Stimulated activated naive CD8-positive, alpha-beta T cell treated with anti-CD3 and anti-CD28 coated beads, Interleukin-15, Interleukin-2, amounts not matched to agents 100 ng/mL and 50 ng/mL, for 24 hours (primary cell): ENCODE results near the gene PRDM2.
"Not testable (repeated sequence)": the region's sequence is repeated elsewhere in the genome, so short reads cannot be mapped to it uniquely, and the experiment has no call there.

ENCODE experiments used
- H3K27ac Mint-ChIP-seq: one replicate; pipeline ENCODE4 v1.8.0; 2021; ENCODE audit warnings: mild to moderate bottlenecking, mixed read lengths
- H3K27me3 Mint-ChIP-seq: one replicate; pipeline ENCODE4 v1.8.0; 2021; ENCODE audit warnings: mixed read lengths
- H3K36me3 Mint-ChIP-seq: one replicate; pipeline ENCODE4 v1.8.0; 2021; ENCODE audit warnings: low read depth, mixed read lengths
- H3K4me1 Mint-ChIP-seq: one replicate; pipeline ENCODE4 v1.8.0; 2021; ENCODE audit warnings: low read depth, mixed read lengths
- H3K4me3 Mint-ChIP-seq: one replicate; pipeline ENCODE4 v1.8.0; 2021; ENCODE audit warnings: mild to moderate bottlenecking, mixed read lengths
- H3K9me3 Mint-ChIP-seq: one replicate; pipeline ENCODE4 v1.8.0; 2021; ENCODE audit warnings: mixed read lengths

The PRDM2 gene

DNA sequence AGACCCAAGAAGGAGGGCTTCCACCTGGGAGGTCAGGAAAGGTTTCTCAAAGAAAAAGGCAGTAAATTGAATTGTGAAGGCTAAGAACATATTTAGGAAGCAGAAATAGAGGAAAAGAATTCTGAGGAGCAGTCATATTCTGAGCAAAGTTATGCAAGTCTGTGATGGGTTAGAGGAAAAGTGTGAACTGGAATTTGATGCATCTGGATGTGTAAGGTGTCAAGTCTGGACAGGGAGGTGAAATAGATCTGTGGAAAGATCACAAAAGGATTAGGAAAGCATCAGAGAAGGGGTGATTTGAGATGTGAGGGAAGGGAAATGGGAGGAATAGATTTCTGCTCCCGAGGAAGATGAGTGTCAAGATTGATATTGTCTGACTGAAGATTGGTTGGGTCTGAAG, 18.1 kb upstream of the PRDM2 start:
- peaks cover 7% of the 10 kb centered on the region for H3K27me3 Mint-ChIP-seq
- no peaks in the 10 kb centered on the region for H3K4me1 Mint-ChIP-seq
- no peaks in the 10 kb centered on the region for H3K36me3 Mint-ChIP-seq
- H3K9me3 Mint-ChIP-seq = no peaks in the 10 kb centered on the region
- no peak overlapping the region for H3K4me3 Mint-ChIP-seq
- H3K27ac Mint-ChIP-seq = no peak overlapping the region

DNA sequence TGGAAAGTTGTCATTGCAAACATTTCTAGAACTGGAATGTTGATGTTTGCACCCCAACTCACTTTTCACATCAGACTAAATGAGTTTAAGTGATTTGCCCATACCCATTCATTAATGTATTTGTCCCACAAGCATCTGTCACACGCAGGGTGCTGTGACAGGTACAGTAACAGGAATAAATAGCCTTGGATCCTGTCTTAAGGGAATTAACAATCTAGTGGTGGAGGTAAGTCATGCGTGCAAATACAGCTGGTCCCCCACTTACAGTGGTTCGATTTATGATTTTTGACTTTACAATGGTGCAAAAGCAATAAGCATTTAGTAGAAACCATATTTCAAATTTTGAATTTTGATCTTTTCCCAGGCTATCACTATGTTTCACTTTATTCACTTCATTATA, 17.5 kb upstream of the PRDM2 start:
- no peaks in the 10 kb centered on the region for H3K36me3 Mint-ChIP-seq
- H3K4me1 Mint-ChIP-seq = no peaks in the 10 kb centered on the region
- peaks cover 9% of the 10 kb centered on the region for H3K27me3 Mint-ChIP-seq
- H3K4me3 Mint-ChIP-seq = no peak overlapping the region
- no peak overlapping the region for H3K27ac Mint-ChIP-seq
- H3K9me3 Mint-ChIP-seq = no peaks in the 10 kb centered on the region

- no peak overlapping the region for H3K4me3 Mint-ChIP-seq
- H3K36me3 Mint-ChIP-seq = no peaks in the 10 kb centered on the region
- no peaks in the 10 kb centered on the region for H3K4me1 Mint-ChIP-seq
- no peaks in the 10 kb centered on the region for H3K9me3 Mint-ChIP-seq
- peaks cover 8% of the 10 kb centered on the region for H3K27me3 Mint-ChIP-seq
- H3K27ac Mint-ChIP-seq = no peak overlapping the region
These were observed 16.8 kb upstream of the PRDM2 start for GRCh38 chr1:13683206-13683605.

- no peaks in the 10 kb centered on the region for H3K36me3 Mint-ChIP-seq
- H3K9me3 Mint-ChIP-seq = no peaks in the 10 kb centered on the region
- no peak overlapping the region for H3K4me3 Mint-ChIP-seq
- no peaks in the 10 kb centered on the region for H3K4me1 Mint-ChIP-seq
- H3K27ac Mint-ChIP-seq = no peak overlapping the region
- peaks cover 4% of the 10 kb centered on the region for H3K27me3 Mint-ChIP-seq
These were observed 12.8 kb upstream of the PRDM2 start for GRCh38 chr1:13687151-13687715.

GRCh38 chr1:13693094-13693493, 6.9 kb upstream of the PRDM2 start:
- H3K27ac Mint-ChIP-seq, H3K9me3 Mint-ChIP-seq, H3K4me3 Mint-ChIP-seq, H3K27me3 Mint-ChIP-seq, H3K4me1 Mint-ChIP-seq, H3K36me3 Mint-ChIP-seq: not testable (repeated sequence)

DNA sequence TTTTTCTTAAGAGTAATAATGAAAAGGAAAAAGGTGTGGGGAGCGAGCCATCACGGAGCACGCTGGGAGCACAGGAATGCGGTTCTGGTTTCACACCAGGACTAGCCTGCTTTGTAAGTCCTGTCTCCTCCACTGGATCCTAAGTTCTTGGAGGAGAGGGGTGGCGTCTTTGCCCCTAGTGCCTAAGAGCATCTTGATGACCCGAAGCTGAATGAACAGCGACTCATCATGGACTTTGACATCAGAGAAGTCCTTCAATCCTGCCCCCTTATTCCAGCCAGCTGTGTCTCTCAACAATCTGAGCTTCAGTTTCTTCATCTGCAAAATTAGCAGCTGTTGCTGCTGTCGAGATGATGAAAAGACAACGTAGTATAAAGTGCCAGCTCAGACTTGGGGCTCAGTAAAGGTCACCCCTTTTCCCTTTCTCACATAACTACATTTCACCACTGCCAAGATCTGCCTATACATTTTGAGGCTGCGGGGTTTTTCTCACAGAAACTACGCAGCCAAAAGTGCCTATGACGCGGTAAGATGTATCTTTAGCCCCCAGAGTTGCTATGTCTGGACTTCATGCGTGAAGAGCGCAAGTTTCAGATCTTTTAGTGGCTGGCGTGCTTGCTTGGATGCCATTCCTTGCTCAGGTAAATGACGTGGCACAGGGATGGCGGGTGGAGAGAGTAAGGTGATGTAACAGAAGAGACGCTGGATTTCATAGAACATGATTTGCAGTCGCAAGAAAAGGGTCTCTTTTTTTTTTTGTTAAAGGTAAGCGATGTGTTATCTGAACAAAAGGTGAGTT, 4.9 kb upstream of the PRDM2 start:
- Mint-ChIP-seq H3K4me3 (no peak overlapping the region), H3K9me3 (peaks cover 4% of the 10 kb centered on the region), H3K27me3 (peaks cover 6% of the 10 kb centered on the region), H3K27ac (no peak overlapping the region), H3K4me1 (peaks cover 20% of the 10 kb centered on the region), H3K36me3 (peaks cover 5% of the 10 kb centered on the region)

GRCh38 chr1:13697738-13698137, 2.2 kb upstream of the PRDM2 start:
- Mint-ChIP-seq H3K27ac (no peak overlapping the region), H3K36me3 (peaks cover 10% of the 10 kb centered on the region), H3K4me1 (peaks cover 41% of the 10 kb centered on the region), H3K27me3 (peaks cover 6% of the 10 kb centered on the region), H3K4me3 (no peak overlapping the region), H3K9me3 (peaks cover 4% of the 10 kb centered on the region)

DNA sequence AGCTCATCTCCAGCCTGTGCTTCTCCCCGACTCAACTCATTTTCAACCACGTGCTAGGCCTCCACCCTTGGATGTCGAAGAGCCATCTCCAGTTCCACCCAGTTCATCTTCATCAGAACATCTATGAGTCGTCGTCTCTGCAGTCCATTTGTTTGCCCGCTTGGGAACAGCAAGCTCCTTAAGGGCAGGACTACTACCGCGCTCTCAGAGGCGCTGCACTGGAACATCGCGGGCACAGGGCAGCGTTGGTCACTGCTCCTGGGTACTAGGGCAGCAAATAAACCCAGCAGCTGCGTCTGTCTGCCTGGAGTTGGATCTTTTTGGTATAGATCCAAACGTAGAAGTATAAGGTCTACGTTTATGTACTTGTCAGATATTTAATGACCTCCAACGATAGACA, 478 bp upstream of the PRDM2 start:
- peak overlapping the region; percentile 95 for H3K27ac Mint-ChIP-seq
- peaks cover 16% of the 10 kb centered on the region for H3K36me3 Mint-ChIP-seq
- no peaks in the 10 kb centered on the region for H3K27me3 Mint-ChIP-seq
- peak overlapping the region; percentile 80 for H3K4me3 Mint-ChIP-seq
- peaks cover 4% of the 10 kb centered on the region for H3K9me3 Mint-ChIP-seq
- peaks cover 54% of the 10 kb centered on the region for H3K4me1 Mint-ChIP-seq

DNA sequence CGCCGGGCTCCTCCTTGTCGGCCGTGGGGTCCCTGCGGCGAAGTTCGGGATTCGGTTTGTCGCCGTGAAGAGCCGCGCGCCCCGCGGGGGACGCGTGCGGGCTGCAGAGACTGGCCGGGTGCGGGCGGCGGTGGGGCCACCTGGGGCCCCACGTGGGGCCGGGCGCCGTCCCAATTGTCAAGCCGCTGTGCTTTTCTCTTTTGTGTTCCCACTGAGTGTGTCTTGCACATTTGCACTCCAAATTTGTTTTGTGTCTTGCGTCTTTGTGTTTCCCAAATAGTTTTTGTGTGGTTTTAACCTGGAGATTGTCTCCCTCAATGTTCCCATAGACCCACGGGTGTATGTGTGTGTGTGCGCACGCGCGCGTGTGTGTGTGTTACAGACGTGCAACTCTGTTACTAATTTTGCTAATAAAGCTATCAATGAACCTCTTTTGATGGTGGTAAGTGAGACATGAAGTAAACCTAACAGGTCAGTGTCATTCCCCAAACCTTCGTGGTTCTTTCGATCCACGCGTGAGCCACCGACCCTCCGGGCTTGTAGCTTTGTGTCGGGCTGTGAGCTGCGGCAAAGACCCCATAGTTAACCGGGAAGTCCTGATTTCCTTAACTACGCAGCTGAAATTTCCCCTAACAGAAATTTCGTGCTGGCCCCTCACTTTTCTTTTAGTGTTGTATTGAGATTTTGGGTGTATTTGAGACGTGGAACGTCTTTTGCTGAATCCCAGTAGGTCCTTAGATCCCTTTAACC, 708 bp downstream of the PRDM2 start:
- Mint-ChIP-seq H3K9me3 (peaks cover 4% of the 10 kb centered on the region), H3K4me1 (peaks cover 65% of the 10 kb centered on the region), H3K4me3 (peak overlapping the region; percentile 100), H3K27ac (peak overlapping the region; percentile 100), H3K27me3 (no peaks in the 10 kb centered on the region), H3K36me3 (peaks cover 21% of the 10 kb centered on the region)

- Mint-ChIP-seq H3K9me3 (peaks cover 4% of the 10 kb centered on the region), H3K27me3 (no peaks in the 10 kb centered on the region), H3K4me3 (peak overlapping the region; percentile 100), H3K4me1 (peaks cover 70% of the 10 kb centered on the region), H3K27ac (peak overlapping the region; percentile 100), H3K36me3 (peaks cover 25% of the 10 kb centered on the region)
These were observed 1.3 kb downstream of the PRDM2 start for GRCh38 chr1:13701271-13701640.

GRCh38 chr1:13702425-13703127, 2.6 kb downstream of the PRDM2 start:
- H3K4me1 Mint-ChIP-seq = peaks cover 79% of the 10 kb centered on the region
- peaks cover 30% of the 10 kb centered on the region for H3K36me3 Mint-ChIP-seq
- peaks cover 4% of the 10 kb centered on the region for H3K9me3 Mint-ChIP-seq
- H3K4me3 Mint-ChIP-seq = peak overlapping the region; percentile 100
- no peaks in the 10 kb centered on the region for H3K27me3 Mint-ChIP-seq
- peak overlapping the region; percentile 84 for H3K27ac Mint-ChIP-seq

GRCh38 chr1:13703128-13703513, 3.1 kb downstream of the PRDM2 start:
- Mint-ChIP-seq H3K4me1 (peaks cover 82% of the 10 kb centered on the region), H3K4me3 (peak overlapping the region; percentile 100), H3K9me3 (peaks cover 4% of the 10 kb centered on the region), H3K27ac (peak overlapping the region; percentile 84), H3K27me3 (no peaks in the 10 kb centered on the region), H3K36me3 (peaks cover 30% of the 10 kb centered on the region)

- Mint-ChIP-seq H3K27ac (peak overlapping the region; percentile 84), H3K36me3 (peaks cover 30% of the 10 kb centered on the region), H3K4me1 (peaks cover 86% of the 10 kb centered on the region), H3K9me3 (peaks cover 4% of the 10 kb centered on the region), H3K4me3 (peak overlapping the region; percentile 100), H3K27me3 (no peaks in the 10 kb centered on the region)
These were observed 3.8 kb downstream of the PRDM2 start for GRCh38 chr1:13703558-13704490.

DNA sequence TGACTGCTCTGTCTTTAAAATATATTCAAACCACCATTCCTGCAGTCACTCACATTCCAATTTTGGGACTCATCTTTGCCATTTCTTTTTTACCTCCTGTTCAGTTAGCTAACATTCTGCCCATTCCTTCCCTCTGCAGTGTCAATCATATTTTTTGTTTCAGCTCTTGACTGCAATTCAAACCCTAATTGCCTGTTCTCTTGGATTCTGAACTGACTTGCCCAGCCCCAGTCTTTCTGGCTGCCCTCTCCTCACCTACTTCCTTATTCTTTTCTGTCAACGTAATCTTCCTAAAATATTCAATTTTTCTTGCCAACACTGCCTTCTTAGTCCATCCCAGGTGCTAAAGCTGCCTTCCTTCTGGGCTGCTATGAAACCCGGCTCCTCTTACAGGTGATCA, 6.1 kb downstream of the PRDM2 start:
- Mint-ChIP-seq H3K36me3 (peaks cover 21% of the 10 kb centered on the region), H3K4me3 (peak overlapping the region; percentile 0), H3K4me1 (peaks cover 89% of the 10 kb centered on the region), H3K27ac (peak overlapping the region; percentile 56), H3K9me3 (no peaks in the 10 kb centered on the region), H3K27me3 (no peaks in the 10 kb centered on the region)
